ENCODE data around the gene TRAK2.

- TF ChIP-seq EZH2 (IDR thresholded peaks at IDR 0.05): no peak
- TF ChIP-seq POLR2AphosphoS5 (IDR thresholded peaks at IDR 0.05; ENCODE audit: borderline replicate concordance, low read depth, low read length): peak; percentile 89
- no peak for TF ChIP-seq FOXP2 (optimal IDR thresholded peaks at IDR 0.05; ENCODE audit: control extremely low read depth, extremely low read length, insufficient read depth)
Measured at GRCh38 chr2:201451292-201452057, at the start of gene TRAK2, which contains the start of gene STRADB.

All from SK-N-MC (cell line).